Vagina (tissue), 2 donors: ENCODE results near the gene SCAMP4.

Experiments
- CTCF ChIP-seq, 3 experiments: fragments of 450-650 bp in 2 of 3; fragments of 200-600 bp in 1 of 3; sonication (generic) in 1 of 3; IDR thresholded peaks; one replicate each; pipeline ENCODE4 v1.5.1; 2017 to 2019; ENCODE audit warnings: antibody characterized with exemption in 3 of 3, mild to moderate bottlenecking in 2 of 3, moderate library complexity in 2 of 3
- POLR2A ChIP-seq, 2 donors: fragments of 450-650 bp; IDR thresholded peaks; one replicate each; pipeline ENCODE4 v1.6.1; 2017; ENCODE audit warnings: antibody characterized with exemption in 2 of 2, mild to moderate bottlenecking in 2 of 2, moderate library complexity in 2 of 2

GRCh38 chr19:1932395-1932794 is 27.2 kb downstream of the SCAMP4 start:
- TF ChIP-seq CTCF (IDR thresholded peaks at IDR 0.05): no peak
- no peak for TF ChIP-seq POLR2A (IDR thresholded peaks at IDR 0.05)
